RWPE1 (cell line): ENCODE results near the gene CACNA2D3.

ENCODE experiments used
- CTCF ChIA-PET: fragments of 350-600 bp; sonication (Branson Sonifier 250); formaldehyde crosslinking; extraction: SDS; loops from one replicate; lab custom pipeline; 2021; lab: Yijun Ruan, JAX
- POLR2A ChIA-PET: fragments of 400-600 bp; formaldehyde crosslinking; extraction: SDS; loops from one replicate; lab custom pipeline; 2020; ENCODE audit warnings: antibody characterized with exemption; ENCODE audit not compliant: low non-redundant PET; lab: Yijun Ruan, JAX
- DNase-seq: peaks from one replicate; pipeline ENCODE4 v3.0.0; 2012; ENCODE audit warnings: low spot score
- H3K27ac ChIP-seq: fragments of 450-650 bp; 2 replicates; pipeline ENCODE4 v1.5.1; 2017
- TF ChIP-seq, protein P1 (sequence below): fragments of 450-650 bp; conservative IDR thresholded peaks from 2 replicates; pipeline ENCODE4 v1.5.1; 2017; ENCODE audit warnings: low read depth, mild to moderate bottlenecking

Gene CACNA2D3

GRCh38 chr3:54506603-54507002 lies 384.3 kb downstream of the CACNA2D3 start:
- H3K27ac ChIP-seq = no peak overlapping the region
- no peak for DNase-seq
- TF ChIP-seq, protein P1, sequence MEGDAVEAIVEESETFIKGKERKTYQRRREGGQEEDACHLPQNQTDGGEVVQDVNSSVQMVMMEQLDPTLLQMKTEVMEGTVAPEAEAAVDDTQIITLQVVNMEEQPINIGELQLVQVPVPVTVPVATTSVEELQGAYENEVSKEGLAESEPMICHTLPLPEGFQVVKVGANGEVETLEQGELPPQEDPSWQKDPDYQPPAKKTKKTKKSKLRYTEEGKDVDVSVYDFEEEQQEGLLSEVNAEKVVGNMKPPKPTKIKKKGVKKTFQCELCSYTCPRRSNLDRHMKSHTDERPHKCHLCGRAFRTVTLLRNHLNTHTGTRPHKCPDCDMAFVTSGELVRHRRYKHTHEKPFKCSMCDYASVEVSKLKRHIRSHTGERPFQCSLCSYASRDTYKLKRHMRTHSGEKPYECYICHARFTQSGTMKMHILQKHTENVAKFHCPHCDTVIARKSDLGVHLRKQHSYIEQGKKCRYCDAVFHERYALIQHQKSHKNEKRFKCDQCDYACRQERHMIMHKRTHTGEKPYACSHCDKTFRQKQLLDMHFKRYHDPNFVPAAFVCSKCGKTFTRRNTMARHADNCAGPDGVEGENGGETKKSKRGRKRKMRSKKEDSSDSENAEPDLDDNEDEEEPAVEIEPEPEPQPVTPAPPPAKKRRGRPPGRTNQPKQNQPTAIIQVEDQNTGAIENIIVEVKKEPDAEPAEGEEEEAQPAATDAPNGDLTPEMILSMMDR = no peak
- POLR2A ChIA-PET = no interaction called here
- CTCF ChIA-PET = no interaction called here

- TF ChIP-seq, protein P1 = no peak
- ChIA-PET CTCF (no interaction called here), POLR2A (no interaction called here)
- H3K27ac ChIP-seq = no peak overlapping the region
- DNase-seq = no peak
These were observed 385.6 kb downstream of the CACNA2D3 start for GRCh38 chr3:54507876-54508460.

DNA sequence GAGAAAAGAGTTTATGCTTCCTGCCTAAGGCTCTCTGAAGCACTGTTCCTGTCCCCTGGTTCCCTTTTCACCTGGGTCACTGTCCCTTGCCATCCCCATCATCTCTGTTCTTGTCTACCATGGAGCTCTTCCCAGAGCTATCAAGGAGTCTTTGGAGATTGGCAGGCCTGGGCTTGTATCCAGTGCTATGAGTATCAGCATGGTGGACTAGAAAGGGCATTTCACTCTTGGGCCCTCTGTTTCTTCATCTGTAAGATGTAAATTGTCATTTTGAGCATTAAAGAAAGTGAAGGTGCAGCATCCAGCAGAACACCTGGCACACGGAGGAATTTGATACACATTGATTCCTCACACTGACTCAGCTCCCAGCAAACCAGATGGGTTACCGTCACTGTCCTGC lies 388.2 kb downstream of the CACNA2D3 start:
- TF ChIP-seq, protein P1 = no peak
- DNase-seq = no peak
- H3K27ac ChIP-seq = no peak overlapping the region
- POLR2A ChIA-PET = no interaction called here
- CTCF ChIA-PET = no interaction called here

GRCh38 chr3:54511766-54512365 lies 389.5 kb downstream of the CACNA2D3 start:
- POLR2A ChIA-PET = no interaction called here
- TF ChIP-seq, protein P1 = no peak
- DNase-seq = no peak
- CTCF ChIA-PET = no interaction called here
- H3K27ac ChIP-seq = no peak overlapping the region

DNA sequence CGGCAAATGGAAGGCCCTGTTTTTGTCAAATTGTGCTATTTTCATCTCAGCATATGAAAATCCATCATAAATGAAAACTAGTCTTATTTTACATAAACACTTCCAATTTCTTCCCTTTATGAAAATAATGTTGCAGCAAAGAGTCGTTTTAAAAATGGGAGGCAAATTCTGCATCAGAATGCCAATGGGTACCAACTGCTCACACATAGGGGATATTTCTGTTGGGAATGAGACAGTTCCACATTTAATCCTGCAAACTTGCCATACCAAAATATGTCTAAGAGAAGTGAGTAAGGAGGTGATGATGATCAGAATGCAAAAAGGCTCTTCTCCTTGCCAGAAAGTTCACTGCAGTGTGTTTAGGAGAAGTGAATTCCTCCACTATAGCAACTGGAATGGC lies 391.7 kb downstream of the CACNA2D3 start:
- ChIA-PET CTCF (no interaction called here), POLR2A (no interaction called here)
- H3K27ac ChIP-seq = no peak overlapping the region
- DNase-seq = no peak
- TF ChIP-seq, protein P1 = no peak

DNA sequence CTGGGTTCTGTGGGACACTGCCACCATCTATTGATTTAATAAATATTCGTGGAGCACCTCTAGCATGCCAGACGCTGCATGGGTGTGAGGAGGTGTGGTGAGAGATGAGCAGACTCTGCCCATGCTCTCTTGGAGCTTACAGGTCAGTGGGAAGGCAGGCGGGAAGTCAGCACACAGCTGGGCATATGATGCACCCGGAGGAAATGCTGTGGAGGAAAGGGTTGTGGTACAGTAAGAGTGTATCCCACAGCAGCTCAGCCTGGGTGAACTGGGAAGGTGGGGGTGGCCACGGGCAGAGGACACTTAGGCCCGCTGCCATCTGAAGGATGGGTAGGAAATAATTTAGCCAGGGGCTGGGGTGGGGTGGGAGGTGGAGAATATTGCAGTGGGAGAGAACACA lies 392.1 kb downstream of the CACNA2D3 start:
- DNase-seq = no peak
- POLR2A ChIA-PET = no interaction called here
- TF ChIP-seq, protein P1 = no peak
- H3K27ac ChIP-seq = no peak overlapping the region
- CTCF ChIA-PET = no interaction called here
